HG03565 (cell line): Measurements from ENCODE around the gene GCNT2.
"Not testable (repeated sequence)": the region's sequence is repeated elsewhere in the genome, so short reads cannot be mapped to it uniquely, and the experiment has no call there.

Experiments used
- ATAC-seq: cut with Tn5 transposase; IDR thresholded peaks from one replicate; pipeline ENCODE4 v1.9.1; 2021; ENCODE audit warnings: mild to moderate bottlenecking, moderate library complexity; ENCODE audit not compliant: unreplicated experiment

The GCNT2 gene

GRCh38 chr6:10521104-10521808 lies at the start of gene GCNT2:
GCNT2 (plus strand) TSS chr6:10521351; CDS start chr6:10528912, 7,561 bp downstream.
- peak; percentile 34 for ATAC-seq

GRCh38 chr6:10472634-10473033 lies 48.5 kb upstream of the GCNT2 start:
- no peak for ATAC-seq

- peak; percentile 46 for ATAC-seq
Observed at GRCh38 chr6:10478187-10479040, 42.7 kb upstream of the GCNT2 start.

GRCh38 chr6:10479939-10480700 lies 41.0 kb upstream of the GCNT2 start:
- no peak for ATAC-seq

- ATAC-seq = no peak
Observed at GRCh38 chr6:10481101-10481500, 40.0 kb upstream of the GCNT2 start.

- ATAC-seq = no peak
Observed at GRCh38 chr6:10482636-10483257, 38.4 kb upstream of the GCNT2 start.

GRCh38 chr6:10484912-10485311 lies 36.2 kb upstream of the GCNT2 start:
- ATAC-seq = no peak

GRCh38 chr6:10485406-10485805 lies 35.7 kb upstream of the GCNT2 start:
- no peak for ATAC-seq

- no peak for ATAC-seq
Observed at GRCh38 chr6:10486215-10486614, 34.9 kb upstream of the GCNT2 start.

- not testable (repeated sequence) for ATAC-seq
Observed at GRCh38 chr6:10486944-10487588, 34.1 kb upstream of the GCNT2 start.

- ATAC-seq = no peak
Observed at GRCh38 chr6:10487668-10488327, 33.4 kb upstream of the GCNT2 start.

GRCh38 chr6:10491463-10491862 lies 29.7 kb upstream of the GCNT2 start:
- ATAC-seq = no peak

GRCh38 chr6:10491905-10492304 lies 29.2 kb upstream of the GCNT2 start:
- not testable (repeated sequence) for ATAC-seq

- ATAC-seq = no peak
Observed at GRCh38 chr6:10495029-10495428, 26.1 kb upstream of the GCNT2 start.

GRCh38 chr6:10505529-10505928 lies 15.6 kb upstream of the GCNT2 start:
- ATAC-seq = no peak

GRCh38 chr6:10507298-10507697 lies 13.9 kb upstream of the GCNT2 start:
- no peak for ATAC-seq

- no peak for ATAC-seq
Observed at GRCh38 chr6:10507715-10508114, 13.4 kb upstream of the GCNT2 start.

GRCh38 chr6:10510592-10511367 lies 10.4 kb upstream of the GCNT2 start:
- peak; percentile 91 for ATAC-seq

- ATAC-seq = no peak
Observed at GRCh38 chr6:10511477-10511876, 9.7 kb upstream of the GCNT2 start.
